ENCODE data around the gene CLDN10.

Gene CLDN10

GRCh38 chr13:95523598-95523997 lies 28.9 kb upstream of the CLDN10 start:
- no peaks in the 10 kb centered on the region for H3K4me1 ChIP-seq (ENCODE audit: low read length)
- H3K4me2 ChIP-seq (ENCODE audit: low read length) = no peak overlapping the region
- H4K20me1 ChIP-seq (ENCODE audit: insufficient read depth, low read length) = no peaks in the 10 kb centered on the region
- H3K9ac ChIP-seq (ENCODE audit: low read length) = no peak overlapping the region
- H2AFZ ChIP-seq (ENCODE audit: low read depth, low read length) = no peak overlapping the region
- H3K4me3 ChIP-seq (ENCODE audit: low read length) = no peak overlapping the region
- no peaks in the 10 kb centered on the region for H3K36me3 ChIP-seq (replicated peaks; ENCODE audit: low read depth, low read length)
- TF ChIP-seq CTCF (IDR thresholded peaks at IDR 0.05; ENCODE audit: low read depth, low read length) = no peak
- TF ChIP-seq EZH2phosphoT487 (IDR thresholded peaks at IDR 0.05; ENCODE audit: low read depth) = no peak
- H3K27me3 ChIP-seq (ENCODE audit: low read depth, low read length) = no peaks in the 10 kb centered on the region
- H3K27ac ChIP-seq (ENCODE audit: low read length) = no peak overlapping the region
- H3K79me2 ChIP-seq (ENCODE audit: low read length) = no peaks in the 10 kb centered on the region
- H3K9me3 ChIP-seq (ENCODE audit: insufficient read depth, low read length) = peaks cover 3% of the 10 kb centered on the region; the same call in 1 of the 2 replicates

GRCh38 chr13:95524264-95524901 lies 28.1 kb upstream of the CLDN10 start:
- no peak overlapping the region for H3K4me2 ChIP-seq (ENCODE audit: low read length)
- H3K36me3 ChIP-seq (replicated peaks; ENCODE audit: low read depth, low read length) = no peaks in the 10 kb centered on the region
- no peak overlapping the region for H2AFZ ChIP-seq (ENCODE audit: low read depth, low read length)
- H3K9me3 ChIP-seq (ENCODE audit: insufficient read depth, low read length) = peaks cover 5% of the 10 kb centered on the region; the same call in 1 of the 2 replicates
- H4K20me1 ChIP-seq (ENCODE audit: insufficient read depth, low read length) = no peaks in the 10 kb centered on the region
- TF ChIP-seq CTCF (IDR thresholded peaks at IDR 0.05; ENCODE audit: low read depth, low read length) = no peak
- no peak for TF ChIP-seq EZH2phosphoT487 (IDR thresholded peaks at IDR 0.05; ENCODE audit: low read depth)
- no peak overlapping the region for H3K9ac ChIP-seq (ENCODE audit: low read length)
- H3K4me1 ChIP-seq (ENCODE audit: low read length) = no peaks in the 10 kb centered on the region
- no peaks in the 10 kb centered on the region for H3K27me3 ChIP-seq (ENCODE audit: low read depth, low read length)
- H3K27ac ChIP-seq (ENCODE audit: low read length) = no peak overlapping the region
- H3K4me3 ChIP-seq (ENCODE audit: low read length) = no peak overlapping the region
- no peaks in the 10 kb centered on the region for H3K79me2 ChIP-seq (ENCODE audit: low read length)

- Histone ChIP-seq H2AFZ (ENCODE audit: low read depth, low read length) (no peak overlapping the region), H3K27me3 (ENCODE audit: low read depth, low read length) (peaks cover 3% of the 10 kb centered on the region; the same call in 1 of the 2 replicates), H3K4me3 (ENCODE audit: low read length) (no peak overlapping the region), H3K4me2 (ENCODE audit: low read length) (no peak overlapping the region), H3K36me3 (replicated peaks; ENCODE audit: low read depth, low read length) (no peaks in the 10 kb centered on the region), H3K79me2 (ENCODE audit: low read length) (no peaks in the 10 kb centered on the region), H3K4me1 (ENCODE audit: low read length) (no peaks in the 10 kb centered on the region), H3K9me3 (ENCODE audit: insufficient read depth, low read length) (peaks cover 5% of the 10 kb centered on the region; the same call in 1 of the 2 replicates), H3K9ac (ENCODE audit: low read length) (no peak overlapping the region), H3K27ac (ENCODE audit: low read length) (no peak overlapping the region), H4K20me1 (ENCODE audit: insufficient read depth, low read length) (no peaks in the 10 kb centered on the region)
- TF ChIP-seq CTCF (IDR thresholded peaks at IDR 0.05; ENCODE audit: low read depth, low read length) = no peak
- no peak for TF ChIP-seq EZH2phosphoT487 (IDR thresholded peaks at IDR 0.05; ENCODE audit: low read depth)
These were observed 24.6 kb upstream of the CLDN10 start for GRCh38 chr13:95527955-95528354.

GRCh38 chr13:95530178-95530577 lies 22.3 kb upstream of the CLDN10 start:
- Histone ChIP-seq H3K27me3 (ENCODE audit: low read depth, low read length) (peaks cover 8% of the 10 kb centered on the region; the same call in 1 of the 2 replicates), H3K4me2 (ENCODE audit: low read length) (no peak overlapping the region), H3K36me3 (replicated peaks; ENCODE audit: low read depth, low read length) (no peaks in the 10 kb centered on the region), H3K4me1 (ENCODE audit: low read length) (peaks cover 2% of the 10 kb centered on the region; the same call in 1 of the 2 replicates), H3K27ac (ENCODE audit: low read length) (no peak overlapping the region), H2AFZ (ENCODE audit: low read depth, low read length) (no peak overlapping the region), H4K20me1 (ENCODE audit: insufficient read depth, low read length) (no peaks in the 10 kb centered on the region), H3K4me3 (ENCODE audit: low read length) (no peak overlapping the region), H3K9ac (ENCODE audit: low read length) (no peak overlapping the region), H3K9me3 (ENCODE audit: insufficient read depth, low read length) (peaks cover 5% of the 10 kb centered on the region; the same call in 1 of the 2 replicates), H3K79me2 (ENCODE audit: low read length) (no peaks in the 10 kb centered on the region)
- TF ChIP-seq CTCF (IDR thresholded peaks at IDR 0.05; ENCODE audit: low read depth, low read length) (no peak), EZH2phosphoT487 (IDR thresholded peaks at IDR 0.05; ENCODE audit: low read depth) (no peak)

Measured in OCI-LY3 (cell line).